COLO829 (cell line): Measurements from ENCODE around the gene SP6.
A peak's percentile ranks its signal among the peaks of the same experiment; 100 is the strongest.

ENCODE experiments used
- DNase-seq: peaks from one replicate; pipeline ENCODE4 v3.0.0; 2012; ENCODE audit warnings: low spot score

Gene SP6

DNA sequence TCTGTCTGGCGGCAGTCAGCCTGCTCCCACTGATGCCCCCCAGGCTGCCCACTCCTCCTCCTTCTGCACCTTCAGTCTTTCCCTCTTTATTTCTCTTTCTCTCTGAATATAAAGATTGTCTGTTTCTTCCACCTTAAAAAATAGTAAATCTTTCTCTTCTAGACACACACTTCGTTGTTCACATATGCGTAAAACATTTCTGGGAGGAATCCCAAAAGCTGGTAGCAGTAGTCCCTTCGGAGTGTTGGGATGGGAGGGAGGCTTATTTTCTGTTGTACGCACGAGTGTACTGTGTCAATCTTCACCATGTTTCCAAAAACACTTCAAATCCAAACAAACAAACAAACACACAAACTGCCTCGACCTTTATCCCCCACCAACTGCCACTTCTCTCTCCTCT, 39.3 kb downstream of the SP6 start:
- peak; percentile 60 for DNase-seq

GRCh38 chr17:47810901-47811635, 39.9 kb downstream of the SP6 start:
- no peak for DNase-seq

DNA sequence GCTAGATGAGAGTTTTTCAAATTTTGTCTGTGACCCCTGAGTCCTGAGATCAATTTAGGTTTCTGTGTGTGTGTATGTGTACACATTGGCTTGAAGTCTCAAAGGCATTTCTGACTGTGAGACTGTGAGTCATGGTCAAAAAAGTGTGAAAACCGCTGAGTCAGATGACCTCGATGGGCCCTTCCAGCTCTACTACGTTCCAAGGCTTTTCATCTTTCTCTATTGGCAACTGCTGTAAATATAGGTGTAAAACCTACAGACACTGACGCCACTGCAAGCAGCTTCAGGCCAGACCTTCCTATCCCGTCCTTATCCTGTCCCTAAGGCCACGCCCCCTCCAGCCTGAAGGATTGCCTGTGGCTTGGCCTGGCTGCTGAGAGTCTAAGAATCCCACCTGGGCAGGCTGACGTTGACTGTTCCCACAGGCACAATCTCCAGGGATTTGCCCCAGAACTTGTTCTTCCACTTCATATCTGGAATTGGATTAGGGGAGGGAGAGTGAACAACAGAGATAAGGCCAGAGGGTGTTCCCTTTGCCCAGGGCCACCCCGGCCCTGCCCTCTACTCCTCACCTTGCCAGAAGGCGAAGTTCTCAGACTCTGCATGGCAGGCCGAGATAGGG, 40.7 kb downstream of the SP6 start:
- DNase-seq = peak; percentile 79

DNA sequence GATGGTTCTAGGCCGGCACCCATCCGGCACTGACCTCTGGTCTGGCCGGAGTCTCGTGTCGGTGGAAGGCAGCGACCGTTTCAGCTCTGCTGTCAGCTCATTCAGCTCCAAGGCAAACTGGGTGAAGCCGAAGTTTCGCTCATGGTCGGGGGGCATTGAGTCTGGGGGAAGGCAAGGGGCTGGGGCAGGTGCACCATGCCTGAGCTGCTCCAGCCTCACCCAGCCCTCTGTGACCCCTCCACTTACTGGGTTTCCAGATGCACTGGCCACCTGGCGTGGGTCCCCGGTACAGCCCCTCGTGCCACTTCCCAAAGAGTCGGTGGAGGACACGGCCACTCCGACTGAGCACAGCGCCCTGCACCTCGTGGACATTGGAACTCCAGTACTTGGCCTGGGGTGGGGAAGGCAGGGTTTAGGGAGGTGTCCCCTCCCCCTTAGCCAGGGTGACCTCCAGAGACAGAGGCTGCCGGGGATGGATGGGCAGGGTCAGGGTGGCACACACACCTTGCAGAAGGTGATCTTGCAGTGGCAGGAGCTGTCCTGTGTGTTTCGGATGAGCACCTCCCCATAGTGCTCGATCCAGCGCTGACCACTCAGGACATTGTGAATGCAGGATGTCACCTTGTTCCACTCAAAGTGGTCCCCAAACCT, 42.0 kb downstream of the SP6 start:
- DNase-seq = no peak

DNA sequence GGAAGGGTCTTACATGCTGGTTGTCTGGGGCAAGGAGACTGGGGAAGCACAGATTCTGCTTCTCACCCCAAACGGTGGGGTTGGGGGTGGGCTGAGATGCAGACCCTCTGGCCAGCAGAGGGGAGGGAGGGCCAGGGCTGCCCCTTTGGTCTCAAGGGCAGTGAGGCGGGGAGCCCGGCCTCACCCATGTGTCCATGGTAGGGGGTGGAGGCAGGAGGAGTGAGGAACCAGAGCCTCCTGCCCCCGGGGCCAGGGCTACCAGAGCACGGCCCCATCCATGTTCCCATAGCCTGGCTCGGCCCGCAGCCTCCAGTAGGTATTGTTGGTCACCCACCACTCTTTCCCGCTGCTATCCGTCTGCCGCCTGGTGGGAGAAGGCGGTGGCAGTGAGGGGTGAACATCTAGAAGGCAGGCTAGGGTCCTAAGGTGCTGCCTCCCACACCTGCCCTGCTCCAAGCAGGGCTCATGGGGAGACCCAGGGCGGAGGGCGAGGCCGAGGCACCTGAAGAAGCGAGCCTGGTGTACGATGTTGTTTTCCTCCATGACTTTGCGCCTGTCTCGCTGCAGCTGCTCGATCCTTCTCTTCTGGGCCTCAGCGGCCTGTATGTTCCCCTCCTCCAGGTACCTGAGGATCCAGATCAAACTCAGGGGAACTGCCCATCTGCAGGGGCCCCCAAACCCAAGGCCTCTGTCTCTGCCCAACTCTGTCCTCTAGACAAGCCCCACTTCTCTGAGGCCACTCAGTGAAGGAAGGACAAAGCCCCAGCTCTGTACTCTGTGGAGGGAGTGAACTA, 42.7 kb downstream of the SP6 start:
- DNase-seq = no peak

GRCh38 chr17:47807421-47807820, 43.5 kb downstream of the SP6 start:
- no peak for DNase-seq

- DNase-seq = no peak
Observed at GRCh38 chr17:47806913-47807255, 44.1 kb downstream of the SP6 start.

DNA sequence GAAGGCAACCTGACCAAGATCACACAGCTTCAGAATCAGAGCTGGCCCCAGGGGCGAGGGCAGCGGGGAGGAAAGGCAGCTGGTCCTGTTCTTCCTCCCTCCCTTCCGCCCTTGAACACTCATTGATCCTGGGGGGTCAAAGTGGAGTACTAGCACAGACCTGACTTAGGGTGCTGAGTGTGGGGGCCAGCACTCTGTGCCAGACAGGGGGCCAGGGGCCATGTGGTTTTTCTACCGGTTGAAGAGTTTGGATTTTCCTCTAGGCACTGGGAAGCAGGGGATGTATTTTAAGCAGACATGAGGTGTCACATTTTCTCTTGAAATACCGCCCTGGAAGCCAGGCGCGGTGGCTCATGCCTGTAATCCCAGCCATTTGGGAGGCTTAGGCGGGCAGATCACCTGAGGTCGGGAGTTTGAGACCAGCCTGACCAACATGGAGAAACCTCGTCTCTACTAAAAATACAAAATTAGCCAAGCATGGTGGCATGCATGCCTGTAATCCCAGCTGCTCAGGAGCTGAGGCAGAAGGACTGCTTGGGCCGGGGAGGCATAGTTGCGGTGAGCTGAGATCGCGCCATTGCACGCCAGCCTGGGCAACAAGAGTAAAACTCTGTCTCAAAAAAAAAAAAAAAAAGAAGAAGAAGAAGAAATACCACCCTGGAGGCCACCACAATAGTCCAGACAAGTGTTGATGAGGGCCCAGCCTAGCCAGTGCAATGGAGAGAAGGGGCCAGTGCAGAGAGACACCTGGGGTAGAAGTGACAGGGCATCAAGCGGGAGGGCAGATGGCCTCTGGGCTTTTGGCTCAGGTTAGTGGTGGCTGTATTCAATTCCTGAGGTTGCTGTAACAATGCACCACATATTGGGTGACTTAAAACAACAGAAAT, 44.7 kb downstream of the SP6 start:
- DNase-seq = no peak

DNA sequence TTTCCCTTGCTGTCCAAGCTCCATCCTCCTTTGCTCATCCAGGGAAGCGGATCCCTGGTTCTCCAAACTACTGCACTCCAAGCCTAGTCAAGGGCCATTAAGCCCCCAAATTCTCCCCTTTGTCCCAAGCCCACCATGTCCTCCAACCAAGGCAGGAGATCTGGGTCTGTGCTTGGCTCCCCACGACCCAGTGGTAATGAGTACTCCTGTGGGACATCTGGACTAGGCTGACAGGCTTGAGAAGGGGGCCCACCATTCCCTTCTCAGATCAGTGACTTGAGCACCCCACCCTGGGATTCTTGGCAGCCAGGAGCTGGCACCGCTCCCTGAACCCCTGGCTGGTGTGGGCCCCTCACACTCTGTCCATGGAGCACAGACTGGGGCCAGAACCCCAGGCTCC, 46.5 kb downstream of the SP6 start:
- no peak for DNase-seq

DNA sequence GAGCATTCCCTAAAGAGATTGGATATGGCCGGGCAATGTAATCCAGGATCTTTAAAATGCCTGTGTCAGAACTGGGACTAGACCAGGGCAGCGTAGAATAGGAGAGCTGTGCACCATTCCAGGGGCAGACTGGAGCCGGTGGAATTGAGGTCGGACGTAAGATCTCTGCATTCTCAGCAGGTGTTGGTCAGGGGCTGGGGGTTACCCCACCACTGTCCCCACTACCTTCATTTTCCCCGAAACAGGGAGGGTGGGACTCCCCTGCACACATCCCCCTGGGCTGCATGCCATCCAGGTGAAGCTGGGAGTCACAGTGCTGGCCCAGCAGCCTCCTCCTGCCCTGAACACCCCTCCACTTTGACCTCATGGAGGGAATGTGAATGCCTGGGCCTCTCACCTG, 47.2 kb downstream of the SP6 start:
- no peak for DNase-seq

DNA sequence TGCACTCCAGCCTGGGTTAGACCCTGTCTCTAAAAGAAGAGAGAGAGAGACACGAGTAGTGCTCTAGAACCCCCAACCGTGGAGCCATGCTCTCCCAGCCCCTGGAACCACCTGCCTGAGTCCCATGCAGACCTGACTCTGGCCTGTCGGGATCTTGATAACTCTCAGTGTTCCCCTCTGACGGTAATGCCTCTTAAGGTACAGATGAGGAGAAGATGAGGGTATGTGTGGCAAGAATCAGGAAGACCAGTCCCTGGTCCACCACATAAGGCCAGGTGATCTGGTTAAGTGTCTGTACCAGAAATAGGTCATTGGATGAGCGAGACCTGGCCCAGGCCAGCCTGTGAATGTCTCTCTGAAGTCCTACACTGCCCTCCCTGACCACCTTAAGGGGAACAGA, 47.8 kb downstream of the SP6 start:
- no peak for DNase-seq

DNA sequence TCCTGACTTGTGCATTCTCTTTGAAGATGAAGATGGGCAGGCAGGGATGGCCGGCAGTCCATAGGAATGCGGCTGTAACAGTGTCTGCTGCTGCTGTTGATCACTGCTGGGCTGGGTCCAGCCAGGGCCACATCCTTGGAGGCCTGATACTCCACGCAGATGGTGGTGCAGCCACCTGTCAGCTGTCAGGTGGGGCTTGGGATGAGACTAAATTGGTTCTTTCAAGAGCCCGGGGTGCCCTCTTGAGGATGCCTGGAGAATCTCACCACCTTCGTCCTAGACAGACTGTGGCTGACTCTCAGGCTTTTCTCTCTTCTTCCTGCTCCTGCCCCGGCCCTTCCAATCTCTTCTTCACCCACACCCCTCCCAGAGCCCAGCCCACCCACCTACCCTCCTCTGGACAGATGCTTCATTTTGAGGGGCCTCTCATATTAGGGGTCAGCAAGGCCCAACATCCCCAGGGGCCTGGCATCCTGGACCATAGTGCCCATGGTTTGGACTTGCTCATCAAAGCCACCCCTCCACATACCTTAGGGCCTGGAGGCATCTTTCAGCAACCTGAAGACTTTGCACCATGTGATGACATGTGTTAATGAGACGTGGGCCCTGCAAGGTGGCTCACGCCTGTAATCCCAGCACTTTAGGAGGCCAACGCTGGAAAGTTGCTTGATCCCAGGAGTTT, 48.5 kb downstream of the SP6 start:
- DNase-seq = peak; percentile 40

DNA sequence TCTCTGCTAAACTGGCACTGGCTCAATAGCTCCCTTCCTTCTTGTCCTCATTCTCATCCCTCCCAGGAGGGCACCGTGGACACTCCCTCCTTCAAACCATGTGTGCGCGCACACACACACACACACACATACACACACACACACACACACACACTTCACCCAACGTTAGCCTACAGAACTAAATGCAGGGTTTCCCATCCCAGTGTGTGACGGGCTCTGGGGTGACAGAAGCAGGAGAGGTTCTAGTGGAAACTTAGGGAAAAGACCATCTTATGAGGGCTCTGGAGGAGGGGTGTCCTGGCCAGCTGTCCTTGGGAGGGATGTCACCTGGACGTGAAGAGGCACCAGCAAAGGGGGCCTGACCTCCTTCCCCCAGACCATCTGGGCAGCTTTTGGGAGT, 49.1 kb downstream of the SP6 start:
- DNase-seq = no peak

DNA sequence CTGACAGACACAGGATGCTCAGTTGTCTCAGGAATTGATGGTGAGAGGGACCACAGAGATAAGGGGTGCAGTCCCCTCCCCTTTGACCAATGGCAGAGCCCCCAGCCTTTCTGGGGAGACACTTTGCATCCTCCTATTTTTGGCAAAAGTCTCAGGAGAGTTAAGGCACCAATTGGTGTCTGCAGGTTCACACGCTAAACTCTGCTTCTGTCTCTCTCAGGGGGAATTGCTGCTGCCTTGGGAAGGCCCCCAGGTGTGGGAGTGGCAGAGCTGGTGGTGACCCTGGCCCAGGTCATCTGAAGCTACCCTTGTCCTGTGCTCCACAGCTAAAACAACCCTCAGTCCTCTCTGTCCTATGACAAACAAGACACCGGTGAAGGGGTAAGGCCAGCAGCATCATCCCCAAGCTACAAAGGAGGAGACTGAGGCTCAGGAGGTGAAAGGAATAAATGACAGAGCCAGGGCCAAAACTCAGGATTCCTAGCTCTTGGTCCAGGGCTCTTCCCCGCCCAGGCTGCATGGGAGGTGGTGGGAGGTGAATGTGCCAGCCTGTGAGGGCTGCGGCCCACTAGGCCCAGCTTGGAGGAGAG, 49.7 kb downstream of the SP6 start:
- no peak for DNase-seq

DNA sequence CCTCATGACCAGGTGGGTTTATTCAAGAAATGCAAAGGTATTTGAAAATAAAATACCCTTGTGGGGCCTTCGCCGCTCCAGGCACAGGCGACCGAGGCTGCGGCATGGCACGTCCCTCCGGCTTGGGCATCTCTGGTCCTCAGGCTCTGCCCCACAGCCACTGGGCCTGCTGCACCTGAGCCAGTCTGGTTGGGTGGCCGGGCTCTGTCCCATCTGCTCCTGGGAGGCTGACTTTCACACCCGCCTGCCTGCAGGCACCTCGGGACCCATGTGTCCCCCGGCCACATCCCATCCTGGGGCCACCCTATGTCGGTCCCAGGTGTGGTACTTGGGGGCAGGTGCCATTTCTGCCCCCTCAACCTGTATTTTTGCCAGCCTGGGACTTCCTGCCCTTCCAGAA, 50.3 kb downstream of the SP6 start:
- no peak for DNase-seq

GRCh38 chr17:47797797-47798196, 53.2 kb downstream of the SP6 start:
- DNase-seq = no peak
